ENCODE results near the gene KPRP. TPM values are rescaled to one million over a fixed set of nuclear protein-coding genes. Genes with fewer than 3 reads are reported as not detected.

The KPRP gene
- polyA plus RNA-seq, 2 of the 4 experiments (the other 2 are of a cell fraction): not detected

DNA sequence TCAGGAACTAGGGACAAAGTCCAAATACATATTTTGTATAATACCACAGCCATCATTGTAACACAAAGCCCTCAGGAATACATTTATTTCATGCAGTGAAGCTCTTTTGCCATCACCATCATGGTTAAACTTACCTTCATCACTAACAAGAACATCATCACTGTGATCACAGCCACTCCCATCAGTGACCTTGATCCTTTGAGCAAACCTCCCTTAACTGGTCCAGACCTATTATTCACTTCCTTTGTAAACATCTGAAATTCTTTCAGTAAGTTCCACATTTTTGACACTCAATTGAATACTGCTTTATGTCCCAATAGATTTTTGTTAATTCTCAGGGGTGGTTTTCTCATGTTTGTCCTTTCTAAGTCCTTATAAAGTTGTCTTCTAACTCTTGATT, 16.2 kb upstream of the KPRP start:
- POLR2A ChIA-PET: no interaction called here
- no peak for DNase-seq (ENCODE audit: low read depth in 1 of 2, low spot score in 1 of 2)
- FAIRE-seq: no peak
- Histone ChIP-seq H3K27ac (no peak overlapping the region), H3K9me3 (no peaks in the 10 kb centered on the region), H3K4me2 (no peak overlapping the region), H3K4me3 (no peak overlapping the region), H3K4me1 (no peaks in the 10 kb centered on the region)
- ATAC-seq: no peak
- CTCF ChIA-PET: interaction anchor here (0.7 to 1.2 kb wide), 2 partner anchors 24 to 520 kb away, joined by 3 read pairs; no protein-coding TSS in a partner anchor
- TF ChIP-seq, protein P1, sequence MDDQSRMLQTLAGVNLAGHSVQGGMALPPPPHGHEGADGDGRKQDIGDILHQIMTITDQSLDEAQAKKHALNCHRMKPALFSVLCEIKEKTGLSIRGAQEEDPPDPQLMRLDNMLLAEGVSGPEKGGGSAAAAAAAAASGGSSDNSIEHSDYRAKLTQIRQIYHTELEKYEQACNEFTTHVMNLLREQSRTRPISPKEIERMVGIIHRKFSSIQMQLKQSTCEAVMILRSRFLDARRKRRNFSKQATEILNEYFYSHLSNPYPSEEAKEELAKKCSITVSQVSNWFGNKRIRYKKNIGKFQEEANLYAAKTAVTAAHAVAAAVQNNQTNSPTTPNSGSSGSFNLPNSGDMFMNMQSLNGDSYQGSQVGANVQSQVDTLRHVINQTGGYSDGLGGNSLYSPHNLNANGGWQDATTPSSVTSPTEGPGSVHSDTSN (IDR thresholded peaks at IDR 0.05): no peak
- TF ChIP-seq, protein P2, sequence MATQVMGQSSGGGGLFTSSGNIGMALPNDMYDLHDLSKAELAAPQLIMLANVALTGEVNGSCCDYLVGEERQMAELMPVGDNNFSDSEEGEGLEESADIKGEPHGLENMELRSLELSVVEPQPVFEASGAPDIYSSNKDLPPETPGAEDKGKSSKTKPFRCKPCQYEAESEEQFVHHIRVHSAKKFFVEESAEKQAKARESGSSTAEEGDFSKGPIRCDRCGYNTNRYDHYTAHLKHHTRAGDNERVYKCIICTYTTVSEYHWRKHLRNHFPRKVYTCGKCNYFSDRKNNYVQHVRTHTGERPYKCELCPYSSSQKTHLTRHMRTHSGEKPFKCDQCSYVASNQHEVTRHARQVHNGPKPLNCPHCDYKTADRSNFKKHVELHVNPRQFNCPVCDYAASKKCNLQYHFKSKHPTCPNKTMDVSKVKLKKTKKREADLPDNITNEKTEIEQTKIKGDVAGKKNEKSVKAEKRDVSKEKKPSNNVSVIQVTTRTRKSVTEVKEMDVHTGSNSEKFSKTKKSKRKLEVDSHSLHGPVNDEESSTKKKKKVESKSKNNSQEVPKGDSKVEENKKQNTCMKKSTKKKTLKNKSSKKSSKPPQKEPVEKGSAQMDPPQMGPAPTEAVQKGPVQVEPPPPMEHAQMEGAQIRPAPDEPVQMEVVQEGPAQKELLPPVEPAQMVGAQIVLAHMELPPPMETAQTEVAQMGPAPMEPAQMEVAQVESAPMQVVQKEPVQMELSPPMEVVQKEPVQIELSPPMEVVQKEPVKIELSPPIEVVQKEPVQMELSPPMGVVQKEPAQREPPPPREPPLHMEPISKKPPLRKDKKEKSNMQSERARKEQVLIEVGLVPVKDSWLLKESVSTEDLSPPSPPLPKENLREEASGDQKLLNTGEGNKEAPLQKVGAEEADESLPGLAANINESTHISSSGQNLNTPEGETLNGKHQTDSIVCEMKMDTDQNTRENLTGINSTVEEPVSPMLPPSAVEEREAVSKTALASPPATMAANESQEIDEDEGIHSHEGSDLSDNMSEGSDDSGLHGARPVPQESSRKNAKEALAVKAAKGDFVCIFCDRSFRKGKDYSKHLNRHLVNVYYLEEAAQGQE (IDR thresholded peaks at IDR 0.05): no peak
- no peak for TF ChIP-seq CHD4 (IDR thresholded peaks at IDR 0.05; ENCODE audit: borderline replicate concordance)
- TF ChIP-seq, protein P3, sequence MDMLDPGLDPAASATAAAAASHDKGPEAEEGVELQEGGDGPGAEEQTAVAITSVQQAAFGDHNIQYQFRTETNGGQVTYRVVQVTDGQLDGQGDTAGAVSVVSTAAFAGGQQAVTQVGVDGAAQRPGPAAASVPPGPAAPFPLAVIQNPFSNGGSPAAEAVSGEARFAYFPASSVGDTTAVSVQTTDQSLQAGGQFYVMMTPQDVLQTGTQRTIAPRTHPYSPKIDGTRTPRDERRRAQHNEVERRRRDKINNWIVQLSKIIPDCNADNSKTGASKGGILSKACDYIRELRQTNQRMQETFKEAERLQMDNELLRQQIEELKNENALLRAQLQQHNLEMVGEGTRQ (IDR thresholded peaks at IDR 0.05): no peak

DNA sequence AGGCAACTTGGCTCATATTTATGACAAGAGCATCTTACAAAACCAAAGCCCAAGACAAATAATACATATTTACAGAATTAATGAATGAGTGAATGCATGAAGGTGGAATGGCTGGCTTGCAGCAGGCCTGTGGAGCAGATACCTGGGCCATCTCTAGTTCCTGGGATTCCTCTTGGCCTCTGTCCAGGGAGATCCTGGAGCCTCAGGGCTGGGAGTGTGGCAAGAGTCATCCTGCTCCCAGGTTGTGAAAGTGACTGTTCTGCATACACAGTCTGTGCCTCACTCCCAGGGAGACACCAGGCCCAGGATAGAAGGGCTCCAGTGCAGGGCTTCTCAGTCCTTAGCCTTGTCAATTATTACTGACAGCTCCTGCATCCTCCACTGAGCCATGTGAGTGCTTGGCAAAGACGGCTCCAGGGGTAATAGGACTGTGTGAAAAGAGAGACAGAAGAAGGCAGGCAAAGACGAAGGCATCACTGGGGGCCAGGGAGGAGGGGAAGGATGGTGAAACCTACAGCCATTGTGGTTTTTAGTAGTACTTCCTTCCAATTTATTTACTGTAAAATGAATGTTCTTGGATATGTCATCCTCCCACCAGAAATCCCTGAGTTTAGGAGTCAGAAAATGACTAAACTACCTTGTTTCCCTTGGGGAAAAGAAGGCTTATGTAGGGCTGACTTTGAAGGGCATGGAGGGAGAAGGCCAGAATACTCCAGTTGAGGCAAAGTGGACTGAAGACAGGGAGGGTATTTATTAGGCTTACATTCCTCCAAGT, 14.3 kb upstream of the KPRP start:
- 10% methylated on average over 2 of the region's 2 CpGs for WGBS (ENCODE audit: missing lambda C conversion rate)
- H3K4me3 ChIP-seq: no peak overlapping the region
- no peak for TF ChIP-seq HEYL (CRISPR knock-in tag; IDR thresholded peaks at IDR 0.05)
- TF ChIP-seq NR3C1 (IDR thresholded peaks at IDR 0.05): no peak
- TF ChIP-seq, protein P4, sequence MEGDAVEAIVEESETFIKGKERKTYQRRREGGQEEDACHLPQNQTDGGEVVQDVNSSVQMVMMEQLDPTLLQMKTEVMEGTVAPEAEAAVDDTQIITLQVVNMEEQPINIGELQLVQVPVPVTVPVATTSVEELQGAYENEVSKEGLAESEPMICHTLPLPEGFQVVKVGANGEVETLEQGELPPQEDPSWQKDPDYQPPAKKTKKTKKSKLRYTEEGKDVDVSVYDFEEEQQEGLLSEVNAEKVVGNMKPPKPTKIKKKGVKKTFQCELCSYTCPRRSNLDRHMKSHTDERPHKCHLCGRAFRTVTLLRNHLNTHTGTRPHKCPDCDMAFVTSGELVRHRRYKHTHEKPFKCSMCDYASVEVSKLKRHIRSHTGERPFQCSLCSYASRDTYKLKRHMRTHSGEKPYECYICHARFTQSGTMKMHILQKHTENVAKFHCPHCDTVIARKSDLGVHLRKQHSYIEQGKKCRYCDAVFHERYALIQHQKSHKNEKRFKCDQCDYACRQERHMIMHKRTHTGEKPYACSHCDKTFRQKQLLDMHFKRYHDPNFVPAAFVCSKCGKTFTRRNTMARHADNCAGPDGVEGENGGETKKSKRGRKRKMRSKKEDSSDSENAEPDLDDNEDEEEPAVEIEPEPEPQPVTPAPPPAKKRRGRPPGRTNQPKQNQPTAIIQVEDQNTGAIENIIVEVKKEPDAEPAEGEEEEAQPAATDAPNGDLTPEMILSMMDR (IDR thresholded peaks at IDR 0.05): no peak
- TF ChIP-seq RFX5 (IDR thresholded peaks at IDR 0.05): no peak
- TF ChIP-seq RARB (CRISPR knock-in tag; IDR thresholded peaks at IDR 0.05): no peak
- no peak for TF ChIP-seq POLR2A (IDR thresholded peaks at IDR 0.05; ENCODE audit: low read length)
- no peak for TF ChIP-seq CEBPB (IDR thresholded peaks at IDR 0.05)
- TF ChIP-seq JUN (IDR thresholded peaks at IDR 0.05): no peak
- POLR2A ChIA-PET: no interaction called here
- H3K9me3 ChIP-seq: no peaks in the 10 kb centered on the region
- CTCF ChIA-PET: interaction anchor here (0.6 to 1.6 kb wide), 2 partner anchors 12 to 233 kb away, joined by 3 to 4 read pairs; no protein-coding TSS in a partner anchor
- H3K4me2 ChIP-seq: no peak overlapping the region
- no peak overlapping the region for H3K27ac ChIP-seq
- peak; percentile 33 to 39; a peak in 2 of 6 replicates for ATAC-seq
- peak in 1 of 2 experiments; percentile 10 for DNase-seq (ENCODE audit: low read depth in 1 of 2, low spot score in 1 of 2)
- no peaks in the 10 kb centered on the region for H3K4me1 ChIP-seq
- FAIRE-seq: no peak

DNA sequence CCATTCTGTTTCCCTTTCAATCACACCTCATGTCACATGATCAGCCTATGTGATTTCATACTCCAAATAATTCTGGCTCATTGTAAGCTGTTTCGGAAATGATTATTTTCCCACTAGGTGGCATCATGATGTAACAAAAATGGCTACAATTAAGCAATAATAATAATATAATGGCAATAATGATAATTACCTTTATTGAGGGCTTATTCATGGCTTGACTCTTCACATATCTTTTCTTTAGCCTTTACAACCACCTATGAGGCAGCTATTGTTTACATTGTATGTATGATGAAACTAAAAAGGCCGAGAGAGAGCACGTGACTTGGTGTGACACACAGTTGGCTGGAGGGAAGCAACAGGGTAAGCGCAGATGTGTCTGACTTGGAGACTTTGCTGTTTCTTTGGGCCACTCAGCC, 12.5 kb upstream of the KPRP start:
- 7% methylated on average over 4 of the region's 4 CpGs for WGBS (ENCODE audit: missing lambda C conversion rate)
- POLR2A ChIA-PET: no interaction called here
- Histone ChIP-seq H3K4me1 (no peaks in the 10 kb centered on the region), H3K27ac (no peak overlapping the region), H3K9me3 (no peaks in the 10 kb centered on the region), H3K4me2 (peak overlapping the region; percentile 59), H3K4me3 (peak overlapping the region; percentile 18; the same call in 1 of the 3 replicates)
- DNase-seq (ENCODE audit: low read depth in 1 of 2, low spot score in 1 of 2): peak in 1 of 2 experiments; percentile 31
- peak in 1 of 2 experiments; percentile 16; a peak in 2 of 5 replicates for TF ChIP-seq RAD21 (conservative IDR thresholded peaks at IDR 0.05 in 1 of 2, IDR thresholded peaks at IDR 0.05 in 1 of 2)
- no peak for TF ChIP-seq HOXB5 (CRISPR knock-in tag; IDR thresholded peaks at IDR 0.05)
- TF ChIP-seq EHF (CRISPR knock-in tag; IDR thresholded peaks at IDR 0.05): no peak
- TF ChIP-seq FOSL2 (IDR thresholded peaks at IDR 0.05): no peak
- no peak for TF ChIP-seq FOSL2 (CRISPR knock-in tag; IDR thresholded peaks at IDR 0.05)
- no peak for TF ChIP-seq MAFK (IDR thresholded peaks at IDR 0.05; ENCODE audit: partially characterized antibody)
- TF ChIP-seq NR3C1 (IDR thresholded peaks at IDR 0.05): no peak
- 0 out of 3 replicates have a peak, but pooled peaks have one; percentile 6 for TF ChIP-seq SMC3 (IDR thresholded peaks at IDR 0.05)
- TF ChIP-seq, protein P4 (IDR thresholded peaks at IDR 0.05): peak; percentile 35; the same call in 2 of the 3 replicates
- TF ChIP-seq HOXB13 (CRISPR knock-in tag; IDR thresholded peaks at IDR 0.05; ENCODE audit: low read depth): no peak
- TF ChIP-seq CEBPB (IDR thresholded peaks at IDR 0.05): peak in 1 of 2 experiments; percentile 52; a peak in 1 of 4 replicates
- no peak for TF ChIP-seq GATA3 (IDR thresholded peaks at IDR 0.05; ENCODE audit: borderline replicate concordance)
- TF ChIP-seq, protein P3 (IDR thresholded peaks at IDR 0.05): peak; percentile 74
- CTCF ChIA-PET: interaction anchor here (1.1 to 1.6 kb wide), 2 partner anchors 14 to 126 kb away, joined by 3 to 4 read pairs; no protein-coding TSS in a partner anchor
- peak; percentile 28 for FAIRE-seq
- ATAC-seq: peak; percentile 62 to 75; a peak in 4 of 6 replicates

Measured in A549 (cell line).